KMS-11 (cell line): ENCODE data around the gene TSPEAR.

Experiments
- H2AFZ ChIP-seq: fragments of 200-600 bp; sonication (generic); 2 replicates; pipeline ENCODE4 v1.6.1; 2016; ENCODE audit warnings: antibody characterized with exemption, mixed run types, low read depth
- H3K27ac ChIP-seq: fragments of 200-600 bp; sonication (generic); 2 replicates; pipeline ENCODE4 v1.6.1; 2016; ENCODE audit warnings: mild to moderate bottlenecking, mixed run types
- H3K27me3 ChIP-seq: fragments of 200-600 bp; sonication (generic); 2 replicates; pipeline ENCODE4 v1.6.1; 2017; ENCODE audit warnings: mild to moderate bottlenecking, low read depth, mixed run types, moderate library complexity; ENCODE audit not compliant: insufficient read depth
- H3K36me3 ChIP-seq: fragments of 200-600 bp; sonication (generic); 2 replicates; pipeline ENCODE4 v1.6.1; 2017; ENCODE audit warnings: mild to moderate bottlenecking, mixed run types; ENCODE audit not compliant: insufficient read depth
- H3K4me1 ChIP-seq: fragments of 200-600 bp; sonication (generic); 2 replicates; pipeline ENCODE4 v1.6.1; 2016; ENCODE audit warnings: mild to moderate bottlenecking, low read depth, mixed run types; ENCODE audit not compliant: poor library complexity, severe bottlenecking
- H3K4me2 ChIP-seq: fragments of 200-600 bp; sonication (generic); 2 replicates; pipeline ENCODE4 v1.7.0; 2016; ENCODE audit warnings: mild to moderate bottlenecking, mixed run types
- H3K4me3 ChIP-seq: fragments of 200-600 bp; sonication (generic); IDR thresholded peaks from 2 replicates; pipeline ENCODE4 v1.6.1; 2017; ENCODE audit warnings: low read depth, low read length, mixed read lengths; ENCODE audit not compliant: insufficient read depth
- H3K79me2 ChIP-seq: fragments of 200-600 bp; sonication (generic); 2 replicates; pipeline ENCODE4 v1.6.1; 2016; ENCODE audit warnings: low read depth, mixed run types; ENCODE audit not compliant: insufficient read depth
- H3K9ac ChIP-seq: fragments of 200-600 bp; sonication (generic); 2 replicates; pipeline ENCODE4 v1.6.1; 2016; ENCODE audit warnings: mild to moderate bottlenecking, mixed run types
- H4K20me1 ChIP-seq: fragments of 200-600 bp; sonication (generic); 2 replicates; pipeline ENCODE4 v1.6.1; 2016; ENCODE audit warnings: mild to moderate bottlenecking, mixed run types; ENCODE audit not compliant: insufficient read depth
- TF ChIP-seq, protein P1 (sequence below): fragments of 200-600 bp; sonication (generic); conservative IDR thresholded peaks from 2 replicates; pipeline ENCODE4 v1.6.1; 2017; ENCODE audit warnings: low read depth, mild to moderate bottlenecking, antibody characterized with exemption, low read length, moderate library complexity, mixed read lengths

Gene TSPEAR

DNA sequence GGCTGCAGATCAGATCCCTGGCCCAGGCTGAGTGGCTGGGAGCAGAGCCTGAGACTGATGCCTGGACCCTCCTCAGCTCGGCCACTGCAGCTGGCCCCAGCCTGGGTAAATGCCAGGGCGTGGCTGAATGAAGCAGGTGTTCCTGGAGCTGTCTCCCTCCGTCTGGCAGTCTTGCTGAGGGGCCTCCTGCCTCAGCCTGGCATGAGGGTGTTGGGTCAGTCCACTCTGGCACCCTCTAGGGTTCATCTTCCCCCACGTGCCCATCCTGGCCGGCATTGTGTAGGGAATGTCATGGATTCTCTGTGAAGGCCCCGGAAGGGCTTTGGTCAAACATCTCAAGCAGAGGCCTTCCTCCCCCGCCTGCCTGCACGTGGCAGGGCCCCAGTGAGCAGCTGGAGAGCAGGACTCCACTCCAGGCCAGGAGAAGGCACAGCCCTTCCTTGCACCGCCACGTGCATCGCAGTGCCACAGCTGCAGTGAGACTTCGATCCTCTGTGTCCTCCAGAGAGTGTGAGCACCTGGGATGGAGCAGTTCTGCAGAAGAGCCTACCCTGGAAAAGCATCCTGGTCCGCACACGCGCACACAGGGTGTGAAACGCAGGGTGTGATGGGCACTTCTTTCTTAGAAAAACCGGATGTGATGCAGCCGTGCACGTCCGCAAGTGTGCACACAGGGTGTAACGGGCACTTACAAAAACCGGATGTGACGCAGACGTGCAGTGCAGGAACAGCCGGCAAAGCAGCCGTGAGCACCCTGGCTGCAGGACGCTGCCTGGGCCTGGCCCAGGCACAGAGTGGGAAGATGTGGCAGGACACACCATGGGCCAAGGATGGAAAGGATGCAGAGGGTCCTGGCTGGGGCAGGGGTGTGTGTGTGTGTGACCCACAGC lies 142.5 kb downstream of the TSPEAR start:
- H3K4me1 ChIP-seq = no peaks in the 10 kb centered on the region
- H3K79me2 ChIP-seq = no peaks in the 10 kb centered on the region
- TF ChIP-seq, protein P1, sequence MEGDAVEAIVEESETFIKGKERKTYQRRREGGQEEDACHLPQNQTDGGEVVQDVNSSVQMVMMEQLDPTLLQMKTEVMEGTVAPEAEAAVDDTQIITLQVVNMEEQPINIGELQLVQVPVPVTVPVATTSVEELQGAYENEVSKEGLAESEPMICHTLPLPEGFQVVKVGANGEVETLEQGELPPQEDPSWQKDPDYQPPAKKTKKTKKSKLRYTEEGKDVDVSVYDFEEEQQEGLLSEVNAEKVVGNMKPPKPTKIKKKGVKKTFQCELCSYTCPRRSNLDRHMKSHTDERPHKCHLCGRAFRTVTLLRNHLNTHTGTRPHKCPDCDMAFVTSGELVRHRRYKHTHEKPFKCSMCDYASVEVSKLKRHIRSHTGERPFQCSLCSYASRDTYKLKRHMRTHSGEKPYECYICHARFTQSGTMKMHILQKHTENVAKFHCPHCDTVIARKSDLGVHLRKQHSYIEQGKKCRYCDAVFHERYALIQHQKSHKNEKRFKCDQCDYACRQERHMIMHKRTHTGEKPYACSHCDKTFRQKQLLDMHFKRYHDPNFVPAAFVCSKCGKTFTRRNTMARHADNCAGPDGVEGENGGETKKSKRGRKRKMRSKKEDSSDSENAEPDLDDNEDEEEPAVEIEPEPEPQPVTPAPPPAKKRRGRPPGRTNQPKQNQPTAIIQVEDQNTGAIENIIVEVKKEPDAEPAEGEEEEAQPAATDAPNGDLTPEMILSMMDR = no peak
- peaks cover 57% of the 10 kb centered on the region for H3K27me3 ChIP-seq
- no peak overlapping the region for H2AFZ ChIP-seq
- no peak overlapping the region for H3K4me2 ChIP-seq
- no peaks in the 10 kb centered on the region for H4K20me1 ChIP-seq
- H3K36me3 ChIP-seq = no peaks in the 10 kb centered on the region
- H3K4me3 ChIP-seq = no peak overlapping the region
- no peak overlapping the region for H3K9ac ChIP-seq
- H3K27ac ChIP-seq = no peak overlapping the region

DNA sequence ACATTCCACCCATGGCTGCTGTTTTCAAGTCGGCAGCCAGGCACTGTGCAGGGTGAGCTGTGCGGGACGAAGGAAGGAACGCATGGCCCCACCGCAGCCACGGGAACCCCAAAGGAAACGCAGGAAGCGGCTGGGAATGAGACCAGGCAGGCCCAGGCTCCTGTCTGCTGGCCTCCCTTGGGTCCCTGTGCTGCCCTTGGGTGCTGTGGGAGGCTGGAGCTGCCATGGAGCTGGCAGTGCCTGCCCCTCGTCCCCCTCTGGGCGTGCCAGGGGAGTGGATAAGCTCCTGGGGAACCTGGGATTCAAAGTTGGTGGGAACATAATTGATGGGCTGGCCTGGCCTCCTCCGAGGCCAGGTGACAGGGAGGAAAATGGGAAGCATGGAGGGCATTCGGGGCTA lies 143.1 kb downstream of the TSPEAR start:
- Histone ChIP-seq H3K79me2 (no peaks in the 10 kb centered on the region), H3K4me1 (no peaks in the 10 kb centered on the region), H4K20me1 (no peaks in the 10 kb centered on the region), H3K4me2 (no peak overlapping the region), H3K9ac (no peak overlapping the region), H3K27ac (no peak overlapping the region), H3K27me3 (peaks cover 54% of the 10 kb centered on the region), H3K4me3 (no peak overlapping the region), H2AFZ (no peak overlapping the region), H3K36me3 (no peaks in the 10 kb centered on the region)
- TF ChIP-seq, protein P1 = no peak

DNA sequence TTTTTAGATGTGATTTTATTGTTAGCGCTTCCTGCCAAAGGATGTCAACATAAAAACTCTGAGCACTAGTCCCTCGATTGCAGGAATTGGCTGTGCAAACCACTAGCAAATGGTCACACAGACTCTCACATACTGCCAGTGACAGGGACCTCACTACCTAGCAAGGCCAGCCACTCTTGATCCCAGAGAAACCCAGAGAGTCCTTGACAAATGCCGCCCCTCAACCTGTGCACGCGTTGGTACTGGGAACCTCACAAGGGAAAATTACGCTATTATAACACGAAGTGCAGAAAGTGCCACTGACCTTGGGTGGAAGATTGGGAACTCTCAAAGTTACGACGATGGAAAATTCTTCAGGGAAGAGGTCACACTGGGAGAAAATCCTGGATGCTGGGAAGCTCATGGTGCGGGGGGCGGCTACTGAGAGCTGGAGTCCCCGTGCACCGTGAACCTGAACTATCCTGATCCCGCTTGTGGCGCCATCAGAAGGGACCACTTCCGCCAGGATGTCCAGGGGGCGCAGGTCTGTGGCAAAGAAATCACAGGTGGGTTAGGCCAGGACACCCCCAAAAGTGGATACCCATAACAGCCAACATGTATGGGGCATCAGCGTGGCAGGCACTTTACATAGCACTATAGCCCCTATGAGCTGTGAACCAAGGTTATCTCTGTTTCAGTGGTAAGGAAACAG lies 143.7 kb downstream of the TSPEAR start:
- no peaks in the 10 kb centered on the region for H3K79me2 ChIP-seq
- TF ChIP-seq, protein P1 = no peak
- H4K20me1 ChIP-seq = no peaks in the 10 kb centered on the region
- H3K4me1 ChIP-seq = no peaks in the 10 kb centered on the region
- H2AFZ ChIP-seq = no peak overlapping the region
- no peak overlapping the region for H3K4me3 ChIP-seq
- peaks cover 48% of the 10 kb centered on the region for H3K27me3 ChIP-seq
- no peak overlapping the region for H3K4me2 ChIP-seq
- no peaks in the 10 kb centered on the region for H3K36me3 ChIP-seq
- H3K27ac ChIP-seq = no peak overlapping the region
- no peak overlapping the region for H3K9ac ChIP-seq

DNA sequence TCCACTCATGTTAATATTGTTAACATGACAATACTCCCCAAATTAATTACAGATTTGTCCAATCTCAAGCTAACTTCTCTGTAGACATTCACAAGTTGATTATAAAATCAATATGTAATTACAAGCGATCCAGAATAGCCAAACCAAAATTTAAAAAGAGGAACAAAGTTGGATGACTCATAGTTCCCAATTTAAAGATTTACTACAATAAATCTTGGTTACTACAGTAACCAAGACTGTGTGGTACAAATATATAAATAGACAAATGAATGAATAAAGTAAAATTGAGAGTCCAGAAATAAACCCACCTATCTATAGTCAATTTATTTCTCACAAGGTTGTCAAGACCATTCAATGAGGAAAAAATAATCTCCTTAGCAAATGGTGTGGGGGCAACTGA lies 145.0 kb downstream of the TSPEAR start:
- no peak overlapping the region for H2AFZ ChIP-seq
- no peak overlapping the region for H3K9ac ChIP-seq
- H4K20me1 ChIP-seq = no peaks in the 10 kb centered on the region
- TF ChIP-seq, protein P1 = no peak
- no peak overlapping the region for H3K4me2 ChIP-seq
- no peaks in the 10 kb centered on the region for H3K4me1 ChIP-seq
- no peak overlapping the region for H3K27ac ChIP-seq
- peaks cover 37% of the 10 kb centered on the region for H3K27me3 ChIP-seq
- H3K36me3 ChIP-seq = no peaks in the 10 kb centered on the region
- H3K4me3 ChIP-seq = no peak overlapping the region
- H3K79me2 ChIP-seq = no peaks in the 10 kb centered on the region
